A673 (cell line): ENCODE results near the gene SUSD1.

ENCODE experiments used
- CTCF ChIP-seq: fragments of 300-800, 200-600 bp; sonication (generic); conservative IDR thresholded peaks from 2 replicates; pipeline ENCODE4 v1.5.1; 2017; ENCODE audit warnings: low read depth, mild to moderate bottlenecking, antibody characterized with exemption, low read length, moderate library complexity, mixed read lengths
- EZH2 ChIP-seq: fragments of 200-600 bp; sonication (generic); IDR thresholded peaks from 2 replicates; pipeline ENCODE4 v1.6.1; 2017; ENCODE audit warnings: borderline replicate concordance, low read depth, mild to moderate bottlenecking, mixed read lengths, antibody characterized with exemption, low read length; ENCODE audit not compliant: poor library complexity, severe bottlenecking

GRCh38 chr9:112103405-112103804 lies 71.7 kb downstream of the SUSD1 start:
- TF ChIP-seq CTCF: no peak
- no peak for TF ChIP-seq EZH2
